ENCODE data around the gene THADA.

Gene THADA

DNA sequence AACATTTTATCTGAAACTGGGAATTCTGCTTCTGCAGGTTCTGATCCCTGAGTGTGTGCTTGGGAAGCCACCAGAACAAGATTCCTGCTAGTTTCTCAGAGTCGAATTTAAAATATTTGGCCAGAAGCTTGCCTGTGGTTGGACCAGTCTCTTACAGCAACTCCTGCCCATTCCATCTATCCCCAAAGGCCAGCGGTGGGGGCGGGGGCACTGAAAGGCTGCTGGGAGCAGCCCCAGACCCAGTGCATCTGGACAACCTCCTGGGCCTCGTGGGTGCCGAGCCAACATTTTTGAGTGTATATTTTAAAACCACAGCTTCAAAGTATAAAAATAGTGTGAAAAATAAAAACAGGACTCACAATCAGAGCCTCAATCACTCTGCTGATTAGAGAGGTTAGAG is 330.8 kb downstream of the THADA start:
- DNase-seq (ENCODE audit: low spot score), result no peak
- TF ChIP-seq CTCF (IDR thresholded peaks at IDR 0.05; ENCODE audit: extremely low read depth, missing control alignments), result no peak

- no peak for DNase-seq (ENCODE audit: low spot score)
- TF ChIP-seq CTCF (IDR thresholded peaks at IDR 0.05; ENCODE audit: extremely low read depth, missing control alignments), result no peak
Observed at GRCh38 chr2:43262951-43263350, 332.9 kb downstream of the THADA start.

DNA sequence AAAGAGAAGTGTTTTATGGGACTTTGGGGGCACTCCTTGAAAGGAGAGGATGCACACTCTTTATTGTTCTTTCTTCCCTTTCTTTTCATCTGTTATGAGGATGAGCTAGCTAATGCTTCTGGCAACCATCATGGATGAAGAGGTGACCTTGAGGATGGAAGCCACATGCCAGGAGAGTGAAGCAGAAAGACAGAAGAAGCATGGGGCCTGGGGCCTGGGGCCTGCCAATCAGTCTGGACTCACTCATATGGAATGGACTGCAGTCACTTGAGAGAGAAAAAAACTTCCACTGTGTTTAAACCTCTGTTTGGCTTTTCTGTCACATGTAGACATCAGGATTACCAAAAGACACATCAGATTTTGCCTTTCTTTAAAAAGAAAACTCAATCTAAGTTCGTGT is 333.6 kb downstream of the THADA start:
- no peak for TF ChIP-seq CTCF (IDR thresholded peaks at IDR 0.05; ENCODE audit: extremely low read depth, missing control alignments)

GRCh38 chr2:43259512-43259911 is 336.3 kb downstream of the THADA start:
- TF ChIP-seq CTCF (IDR thresholded peaks at IDR 0.05; ENCODE audit: extremely low read depth, missing control alignments), result no peak

More for the DNA sequence above, 333.6 kb downstream of the THADA start:
- DNase-seq (ENCODE audit: low spot score), result no peak

GRCh38 chr2:43258547-43259156 is 337.2 kb downstream of the THADA start:
- no peak for DNase-seq (ENCODE audit: low spot score)
- no peak for TF ChIP-seq CTCF (IDR thresholded peaks at IDR 0.05; ENCODE audit: extremely low read depth, missing control alignments)

More at GRCh38 chr2:43259512-43259911, 336.3 kb downstream of the THADA start:
- DNase-seq (ENCODE audit: low spot score), result no peak

GRCh38 chr2:43255296-43255910 is 340.4 kb downstream of the THADA start:
- TF ChIP-seq CTCF (IDR thresholded peaks at IDR 0.05; ENCODE audit: extremely low read depth, missing control alignments), result no peak
- DNase-seq (ENCODE audit: low spot score), result no peak

- no peak for DNase-seq (ENCODE audit: low spot score)
- no peak for TF ChIP-seq CTCF (IDR thresholded peaks at IDR 0.05; ENCODE audit: extremely low read depth, missing control alignments)
Observed at GRCh38 chr2:43254331-43254730, 341.5 kb downstream of the THADA start.
